ENCODE measurements around the gene HAUS2.

The HAUS2 gene

GRCh38 chr15:42605796-42606195 lies 57.2 kb downstream of the HAUS2 start:
- H3K4me3 ChIP-seq: no peak overlapping the region
- H3K9me3 ChIP-seq: no peaks in the 10 kb centered on the region
- in situ Hi-C loops (cut with MboI; ENCODE audit: low sequenced_read_pairs): no loop called here
- no peaks in the 10 kb centered on the region for H3K4me1 ChIP-seq
- no peaks in the 10 kb centered on the region for H3K36me3 ChIP-seq (replicated peaks)
- DNase-seq (ENCODE audit: low spot score in 2 of 2): no peak
- H3K27me3 ChIP-seq (ENCODE audit: low read depth): no peaks in the 10 kb centered on the region

DNA sequence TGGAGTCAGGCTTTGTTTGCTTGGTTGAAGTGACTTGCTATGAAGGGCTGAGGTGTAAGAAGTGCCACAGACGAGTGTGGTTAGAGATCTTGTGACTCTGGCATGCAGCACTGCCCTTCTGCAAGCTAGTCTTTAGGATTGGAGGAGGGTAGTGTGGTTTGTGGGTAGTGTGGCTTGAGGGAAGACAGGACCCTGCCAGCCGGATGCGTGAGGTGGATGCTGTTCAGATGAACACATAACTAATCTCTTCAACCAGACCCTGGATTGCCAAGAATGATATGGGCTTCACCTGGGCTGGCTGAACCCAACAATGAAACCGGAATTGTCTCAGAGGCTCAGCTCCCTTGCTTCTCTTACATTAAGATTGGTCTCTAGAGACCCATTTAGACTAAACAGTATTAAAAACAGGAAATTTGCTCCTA lies 59.5 kb downstream of the HAUS2 start:
- DNase-seq (ENCODE audit: low spot score in 2 of 2): no peak
- Histone ChIP-seq H3K36me3 (replicated peaks) (no peaks in the 10 kb centered on the region), H3K27me3 (ENCODE audit: low read depth) (no peaks in the 10 kb centered on the region), H3K4me1 (no peaks in the 10 kb centered on the region), H3K9me3 (no peaks in the 10 kb centered on the region), H3K4me3 (no peak overlapping the region)
- in situ Hi-C loops (cut with MboI; ENCODE audit: low sequenced_read_pairs): no loop called here

DNA sequence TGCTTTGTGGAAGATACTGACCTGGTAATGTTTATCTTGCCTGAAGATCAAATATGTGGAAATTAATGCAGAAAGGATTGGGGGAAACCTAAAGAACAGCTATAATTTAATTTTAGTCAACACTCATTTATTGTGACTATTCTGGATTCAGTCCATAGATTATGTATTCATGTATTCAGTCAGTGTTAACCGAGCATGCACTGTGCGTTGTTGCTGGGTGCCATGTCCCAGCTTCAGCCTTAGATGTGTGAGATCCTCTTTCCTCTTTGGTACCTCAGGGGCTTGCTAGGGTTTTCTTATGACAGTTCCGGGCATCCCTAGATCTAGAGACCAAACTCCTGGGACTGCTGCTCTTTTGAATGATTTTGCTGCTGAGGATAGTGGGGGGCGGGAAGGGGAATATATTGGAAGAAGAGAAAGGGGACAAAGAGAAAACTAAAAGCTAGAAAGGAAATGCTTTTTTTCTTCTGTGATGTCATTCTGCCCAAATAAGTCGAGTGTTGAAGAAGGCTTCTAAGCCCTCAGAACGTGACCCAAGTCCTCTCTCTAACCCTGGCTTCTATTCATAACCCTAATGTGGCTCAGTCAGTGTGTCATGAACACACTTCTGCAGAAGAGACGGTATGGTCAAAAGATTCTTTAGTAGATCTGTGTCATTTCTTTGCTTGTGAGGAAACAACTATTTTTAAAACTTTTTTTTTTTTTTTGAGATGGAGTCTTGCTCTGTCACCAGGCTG lies 60.3 kb downstream of the HAUS2 start:
- H3K27me3 ChIP-seq (ENCODE audit: low read depth): no peaks in the 10 kb centered on the region
- no peaks in the 10 kb centered on the region for H3K9me3 ChIP-seq
- no peak overlapping the region for H3K4me3 ChIP-seq
- no peaks in the 10 kb centered on the region for H3K4me1 ChIP-seq
- DNase-seq (ENCODE audit: low spot score in 2 of 2): no peak
- H3K36me3 ChIP-seq (replicated peaks): no peaks in the 10 kb centered on the region
- in situ Hi-C loops (cut with MboI; ENCODE audit: low sequenced_read_pairs): no loop called here

DNA sequence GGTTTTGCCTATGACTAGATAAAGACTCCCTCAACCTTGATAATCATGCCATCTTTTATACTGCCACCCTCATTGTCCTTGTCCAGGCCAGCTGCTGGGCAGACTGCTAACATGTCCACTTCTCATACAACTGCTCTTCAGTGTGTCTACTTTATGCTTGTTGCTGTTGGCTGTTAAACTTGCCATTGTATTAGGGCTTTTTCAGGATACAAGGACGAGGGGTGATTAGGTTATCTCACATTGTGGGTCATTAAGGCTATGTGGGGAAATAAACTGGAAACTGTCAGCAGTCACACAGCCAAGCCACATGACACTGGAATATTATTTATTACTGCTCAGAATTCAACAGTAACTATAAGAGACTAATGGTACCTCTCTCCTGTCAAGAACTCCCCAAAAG lies 62.9 kb downstream of the HAUS2 start:
- Histone ChIP-seq H3K4me3 (no peak overlapping the region), H3K36me3 (replicated peaks) (no peaks in the 10 kb centered on the region), H3K4me1 (peaks cover 15% of the 10 kb centered on the region), H3K9me3 (no peaks in the 10 kb centered on the region), H3K27me3 (ENCODE audit: low read depth) (no peaks in the 10 kb centered on the region)
- DNase-seq (ENCODE audit: low spot score in 2 of 2): no peak
- in situ Hi-C loops (cut with MboI; ENCODE audit: low sequenced_read_pairs): no loop called here

DNA sequence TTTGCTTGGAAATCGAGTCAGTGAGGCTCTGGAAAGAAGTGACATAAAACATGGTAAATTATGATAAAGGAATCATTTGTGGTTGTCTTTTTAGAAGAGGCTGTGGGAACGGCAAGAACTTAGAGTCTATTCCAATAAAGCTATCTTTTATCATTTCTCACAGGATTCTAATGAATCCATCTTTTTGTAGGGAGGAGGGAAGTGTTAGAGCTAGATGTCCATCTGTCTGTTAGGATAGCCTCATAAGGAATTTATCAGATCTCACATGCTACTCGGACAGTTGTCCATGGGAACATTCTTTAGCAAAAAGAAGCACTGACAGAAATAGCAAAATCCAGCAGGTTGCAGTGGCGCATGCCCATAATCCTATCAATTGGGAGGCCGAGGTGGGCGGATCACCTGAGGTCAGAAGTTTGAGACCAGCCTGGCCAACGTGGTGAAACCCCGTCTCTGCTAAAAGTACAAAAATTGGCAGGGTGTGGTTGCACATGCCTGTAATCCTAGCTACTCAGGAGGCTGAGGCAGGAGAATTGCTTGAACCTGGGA lies 63.8 kb downstream of the HAUS2 start:
- peaks cover 15% of the 10 kb centered on the region for H3K4me1 ChIP-seq
- in situ Hi-C loops (cut with MboI; ENCODE audit: low sequenced_read_pairs): no loop called here
- no peaks in the 10 kb centered on the region for H3K36me3 ChIP-seq (replicated peaks)
- no peaks in the 10 kb centered on the region for H3K9me3 ChIP-seq
- no peak for DNase-seq (ENCODE audit: low spot score in 2 of 2)
- H3K27me3 ChIP-seq (ENCODE audit: low read depth): no peaks in the 10 kb centered on the region
- H3K4me3 ChIP-seq: no peak overlapping the region

DNA sequence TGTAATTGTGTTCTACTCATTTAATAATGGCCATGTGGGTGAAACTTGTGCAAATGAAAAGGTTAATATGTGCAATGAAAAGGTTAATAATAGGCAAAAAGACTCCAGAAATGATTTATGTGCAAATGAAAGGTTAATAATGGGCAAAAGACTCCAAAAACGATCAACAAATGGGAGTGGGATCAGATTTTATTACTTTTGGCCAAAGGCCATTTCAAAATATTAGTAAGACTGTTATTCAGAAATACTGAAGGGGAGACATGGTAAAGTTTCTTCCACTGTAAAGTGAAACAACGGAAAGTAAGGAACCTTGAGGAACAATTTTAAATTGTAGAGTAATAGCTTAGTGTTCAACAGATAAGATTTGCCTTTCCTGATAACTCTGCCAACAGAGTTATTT lies 67.5 kb downstream of the HAUS2 start:
- Histone ChIP-seq H3K4me1 (peaks cover 17% of the 10 kb centered on the region), H3K9me3 (no peaks in the 10 kb centered on the region), H3K27me3 (ENCODE audit: low read depth) (no peaks in the 10 kb centered on the region), H3K4me3 (no peak overlapping the region), H3K36me3 (replicated peaks) (no peaks in the 10 kb centered on the region)
- no peak for DNase-seq (ENCODE audit: low spot score in 2 of 2)
- in situ Hi-C loops (cut with MboI; ENCODE audit: low sequenced_read_pairs): no loop called here

Measured in HAP-1 (cell line).